ENCODE results near the gene PDE4B.
A peak's percentile ranks its signal among the peaks of the same experiment; 100 is the strongest.

Gene PDE4B

GRCh38 chr1:66360285-66360724 lies 567.6 kb downstream of the PDE4B start:
- DNase-seq (ENCODE audit: low spot score) = no peak

DNA sequence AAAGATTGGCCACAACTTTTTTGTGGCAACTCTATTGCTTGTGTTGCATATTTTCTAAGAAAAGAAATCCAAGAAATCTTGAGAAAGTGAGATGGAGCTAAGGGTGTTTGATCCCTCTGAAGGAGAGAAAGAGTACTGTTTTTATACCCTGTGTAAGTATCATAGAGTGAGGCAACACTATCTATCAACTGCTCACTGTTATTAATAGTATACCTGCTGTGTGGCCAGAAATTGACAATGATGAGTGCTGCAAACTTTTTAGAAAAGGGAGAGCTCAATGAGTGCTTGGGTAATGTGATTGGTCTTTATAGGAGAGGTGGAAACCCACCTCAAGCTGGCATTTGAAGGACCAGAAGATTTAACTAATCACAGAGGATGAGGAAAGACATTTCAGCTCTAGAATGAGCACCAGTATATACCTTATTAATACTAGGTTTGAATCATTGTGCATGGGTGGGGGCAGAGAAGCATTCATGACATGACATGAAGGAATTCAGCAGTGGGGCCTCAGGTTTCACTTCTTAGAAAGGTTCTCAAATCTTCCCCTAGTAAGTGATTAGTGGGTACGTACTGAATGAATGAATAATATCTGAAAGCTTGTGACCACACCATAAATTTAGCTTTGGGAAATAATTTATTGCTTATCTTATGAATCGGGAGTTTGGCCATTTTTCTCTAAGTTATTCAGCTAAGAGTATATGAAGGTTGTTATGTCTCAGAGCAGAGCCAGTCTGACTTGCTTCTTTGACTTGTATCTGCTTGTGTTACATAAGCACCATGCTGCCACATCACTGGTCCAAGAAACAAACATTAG lies 572.1 kb downstream of the PDE4B start:
- no peak for DNase-seq (ENCODE audit: low spot score)

- no peak for DNase-seq (ENCODE audit: low spot score)
These were observed 572.9 kb downstream of the PDE4B start for GRCh38 chr1:66365635-66366034.

GRCh38 chr1:66366634-66367033 lies 573.9 kb downstream of the PDE4B start:
- DNase-seq (ENCODE audit: low spot score) = no peak

DNA sequence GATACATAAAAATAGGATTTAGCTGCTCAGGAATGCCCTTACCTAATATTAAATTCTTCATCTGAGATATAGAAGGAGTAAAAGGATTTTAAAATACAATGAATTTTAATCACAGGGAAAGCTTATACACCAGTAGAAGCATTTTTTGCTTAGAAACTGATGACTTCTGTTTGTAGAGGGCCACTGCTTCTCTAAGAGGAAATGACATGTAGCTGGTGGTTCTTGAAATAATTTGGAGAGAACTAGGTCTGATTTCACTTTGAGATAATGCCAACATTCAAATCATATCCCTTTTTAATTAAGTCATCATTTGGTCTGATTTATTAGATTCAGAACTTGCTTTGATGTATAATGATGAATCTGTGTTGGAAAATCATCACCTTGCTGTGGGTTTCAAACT lies 574.7 kb downstream of the PDE4B start:
- DNase-seq (ENCODE audit: low spot score) = no peak

DNA sequence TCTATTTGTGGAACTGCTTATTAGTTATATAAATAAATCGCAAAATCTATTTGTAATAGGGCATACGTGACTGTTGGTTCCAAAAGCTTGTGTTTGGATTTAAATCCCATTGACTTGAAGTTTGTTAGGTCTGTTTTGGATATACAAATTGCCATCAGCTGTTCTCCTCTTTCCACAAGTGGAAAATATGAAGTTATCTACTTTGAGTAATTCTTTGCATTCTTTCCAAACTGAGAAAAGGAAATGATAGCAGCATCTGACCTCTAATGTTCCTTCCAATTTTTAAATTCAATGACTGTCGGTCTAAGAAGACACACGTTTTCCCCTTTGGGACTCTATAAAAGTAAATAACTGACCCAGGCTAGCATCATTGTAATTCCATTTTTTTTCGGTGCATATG lies 575.6 kb downstream of the PDE4B start:
- DNase-seq (ENCODE audit: low spot score) = no peak

GRCh38 chr1:66370462-66370971 lies 577.8 kb downstream of the PDE4B start:
- no peak for DNase-seq (ENCODE audit: low spot score)

- DNase-seq (ENCODE audit: low spot score) = no peak
These were observed 578.7 kb downstream of the PDE4B start for GRCh38 chr1:66371233-66372005.

- DNase-seq (ENCODE audit: low spot score) = no peak
These were observed 579.9 kb downstream of the PDE4B start for GRCh38 chr1:66372522-66373101.

DNA sequence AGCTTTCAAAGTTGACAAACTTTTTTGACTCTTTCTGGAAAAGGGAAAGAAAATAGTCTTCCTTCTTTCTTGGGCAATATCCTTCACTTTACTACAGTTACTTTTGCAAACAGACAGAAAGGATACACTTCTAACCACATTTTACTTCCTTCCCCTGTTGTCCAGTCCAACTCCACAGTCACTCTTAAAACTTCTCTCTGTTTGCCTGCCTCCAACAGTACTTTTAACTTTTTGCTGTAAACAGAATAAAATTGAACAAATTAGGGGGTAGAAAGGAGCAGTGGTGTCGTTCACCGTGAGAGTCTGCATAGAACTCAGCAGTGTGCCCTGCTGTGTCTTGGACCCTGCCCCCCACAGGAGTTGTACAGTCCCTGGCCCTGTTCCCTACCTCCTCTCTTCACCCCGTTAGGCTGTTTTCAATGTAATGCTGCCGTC lies 580.5 kb downstream of the PDE4B start:
- DNase-seq (ENCODE audit: low spot score) = no peak

DNA sequence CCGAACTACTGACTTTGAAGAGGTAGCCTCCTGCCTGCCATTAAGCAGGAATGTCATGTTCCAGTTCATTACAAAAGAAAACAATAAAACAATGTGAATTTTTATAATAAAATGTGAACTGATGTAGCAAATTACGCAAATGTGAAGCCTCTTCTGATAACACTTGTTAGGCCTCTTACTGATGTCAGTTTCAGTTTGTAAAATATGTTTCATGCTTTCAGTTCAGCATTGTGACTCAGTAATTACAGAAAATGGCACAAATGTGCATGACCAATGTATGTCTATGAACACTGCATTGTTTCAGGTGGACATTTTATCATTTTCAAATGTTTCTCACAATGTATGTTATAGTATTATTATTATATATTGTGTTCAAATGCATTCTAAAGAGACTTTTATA lies 581.5 kb downstream of the PDE4B start:
- no peak for DNase-seq (ENCODE audit: low spot score)

GRCh38 chr1:66374561-66375111 lies 581.9 kb downstream of the PDE4B start:
- DNase-seq (ENCODE audit: low spot score) = peak; percentile 60

GRCh38 chr1:66375125-66375524 lies 582.4 kb downstream of the PDE4B start:
- no peak for DNase-seq (ENCODE audit: low spot score)

DNA sequence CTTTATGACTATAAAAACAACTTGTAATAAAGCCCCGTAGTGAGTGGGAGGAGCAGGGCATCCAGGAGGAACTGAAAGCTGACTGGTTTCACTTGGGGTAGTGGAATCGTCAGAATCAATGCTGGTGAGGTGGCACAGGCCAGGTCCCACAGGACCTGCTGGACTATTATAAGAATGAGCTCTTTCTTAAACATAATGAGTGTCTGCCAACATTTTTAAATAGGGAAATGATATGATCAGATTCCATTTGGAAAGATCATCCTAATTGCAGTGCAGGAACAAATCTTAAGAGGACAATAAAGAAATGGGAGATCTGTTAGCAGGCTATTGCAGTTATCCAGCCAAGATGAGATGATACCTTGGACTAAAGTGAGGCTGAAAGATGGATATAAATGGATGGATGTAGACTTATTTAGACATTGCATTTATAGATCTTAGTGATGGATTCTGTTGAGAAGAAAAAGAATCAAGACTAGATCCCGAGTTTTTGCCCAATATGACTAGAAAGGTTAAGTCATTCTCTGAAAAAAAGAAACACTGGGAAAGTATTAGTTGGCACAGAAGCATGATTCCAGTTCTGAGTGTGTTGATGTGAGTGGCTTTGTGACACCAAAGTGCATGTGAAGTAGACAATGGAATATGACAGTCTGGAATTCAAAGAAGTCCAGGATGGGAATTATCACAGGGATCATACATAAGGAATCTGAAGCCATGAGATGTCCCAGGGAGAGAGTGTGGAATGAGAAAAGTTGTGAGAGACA lies 587.9 kb downstream of the PDE4B start:
- DNase-seq (ENCODE audit: low spot score) = peak; percentile 39

- DNase-seq (ENCODE audit: low spot score) = no peak
These were observed 589.1 kb downstream of the PDE4B start for GRCh38 chr1:66381621-66382275.

DNA sequence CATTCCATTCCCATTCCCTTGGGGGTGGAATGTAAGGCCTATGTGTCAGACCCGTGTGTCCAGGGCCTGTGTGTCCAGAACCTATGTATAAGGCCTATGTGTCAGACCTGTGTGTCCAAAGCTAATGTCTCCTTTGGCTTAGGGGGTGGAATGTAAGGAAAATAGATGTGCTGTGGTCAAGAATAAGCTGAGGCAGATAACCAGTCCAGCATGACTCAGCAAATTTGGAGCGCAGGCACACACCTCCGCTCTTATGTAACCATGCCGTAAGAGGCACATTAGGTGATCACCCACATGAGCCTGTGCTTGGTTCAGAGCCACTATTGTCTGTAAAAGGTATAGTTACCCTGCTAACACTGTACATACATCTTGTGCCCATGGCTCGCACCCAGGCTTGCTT lies 590.5 kb downstream of the PDE4B start:
- no peak for DNase-seq (ENCODE audit: low spot score)

DNA sequence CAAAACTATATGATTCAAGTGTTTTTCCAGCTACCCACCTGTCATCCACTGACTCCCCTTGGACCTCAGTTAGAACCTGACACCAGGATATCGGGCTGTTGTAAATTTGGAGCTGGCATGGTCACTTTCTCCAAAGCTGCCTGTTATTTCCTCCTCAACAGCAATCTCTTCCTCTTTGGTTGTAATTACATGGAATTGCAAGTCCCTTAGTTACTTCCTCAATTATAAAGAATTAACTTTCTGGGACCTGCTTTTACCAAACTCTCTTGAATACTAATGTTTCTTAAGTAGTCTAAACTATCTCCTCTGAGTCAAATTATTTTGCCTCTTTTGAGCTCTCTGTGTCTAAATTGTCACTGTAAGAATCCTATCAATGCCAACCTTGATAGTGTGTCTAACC lies 590.9 kb downstream of the PDE4B start:
- DNase-seq (ENCODE audit: low spot score) = no peak

- no peak for DNase-seq (ENCODE audit: low spot score)
These were observed 591.7 kb downstream of the PDE4B start for GRCh38 chr1:66384258-66384921.

GRCh38 chr1:66386712-66387111 lies 594.0 kb downstream of the PDE4B start:
- peak; percentile 9 for DNase-seq (ENCODE audit: low spot score)

GRCh38 chr1:66388913-66389312 lies 596.2 kb downstream of the PDE4B start:
- no peak for DNase-seq (ENCODE audit: low spot score)
